GM12874 (cell line): ENCODE measurements around the gene SIAH2.

Source experiments
- TF ChIP-seq, protein P1 (sequence below): IDR thresholded peaks from 2 replicates; pipeline ENCODE4 v1.5.1; 2011; ENCODE audit warnings: low read depth, mild to moderate bottlenecking, control low read depth, low read length, moderate library complexity; ENCODE audit not compliant: insufficient read depth

The SIAH2 gene

DNA sequence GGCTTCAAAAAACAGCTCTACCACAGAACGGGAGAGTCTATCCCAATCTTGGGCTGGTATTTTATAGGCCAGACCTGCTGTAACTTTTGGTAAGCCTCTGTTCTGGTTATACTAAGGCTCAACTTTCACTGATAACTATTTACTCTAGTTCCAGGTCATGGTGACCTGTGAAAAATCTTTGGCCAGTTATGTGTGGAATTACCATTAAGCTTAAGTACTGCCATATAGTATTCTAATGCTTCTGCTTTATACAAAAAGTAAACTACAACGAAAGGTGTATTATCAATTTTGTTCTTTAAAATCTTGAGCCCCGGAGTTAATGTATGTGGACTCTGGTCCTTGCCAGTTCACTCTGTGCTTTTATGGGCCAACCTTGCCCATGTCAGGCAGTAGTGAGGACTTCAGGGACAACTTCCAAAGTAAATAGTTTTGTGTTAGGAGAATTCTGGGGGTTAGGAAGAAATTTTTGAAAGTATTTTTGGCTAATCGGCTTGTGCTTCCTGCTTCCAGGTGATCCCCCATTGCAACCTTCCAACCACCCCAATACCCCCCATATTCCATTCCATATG is 6.4 kb downstream of the SIAH2 start:
- TF ChIP-seq, protein P1, sequence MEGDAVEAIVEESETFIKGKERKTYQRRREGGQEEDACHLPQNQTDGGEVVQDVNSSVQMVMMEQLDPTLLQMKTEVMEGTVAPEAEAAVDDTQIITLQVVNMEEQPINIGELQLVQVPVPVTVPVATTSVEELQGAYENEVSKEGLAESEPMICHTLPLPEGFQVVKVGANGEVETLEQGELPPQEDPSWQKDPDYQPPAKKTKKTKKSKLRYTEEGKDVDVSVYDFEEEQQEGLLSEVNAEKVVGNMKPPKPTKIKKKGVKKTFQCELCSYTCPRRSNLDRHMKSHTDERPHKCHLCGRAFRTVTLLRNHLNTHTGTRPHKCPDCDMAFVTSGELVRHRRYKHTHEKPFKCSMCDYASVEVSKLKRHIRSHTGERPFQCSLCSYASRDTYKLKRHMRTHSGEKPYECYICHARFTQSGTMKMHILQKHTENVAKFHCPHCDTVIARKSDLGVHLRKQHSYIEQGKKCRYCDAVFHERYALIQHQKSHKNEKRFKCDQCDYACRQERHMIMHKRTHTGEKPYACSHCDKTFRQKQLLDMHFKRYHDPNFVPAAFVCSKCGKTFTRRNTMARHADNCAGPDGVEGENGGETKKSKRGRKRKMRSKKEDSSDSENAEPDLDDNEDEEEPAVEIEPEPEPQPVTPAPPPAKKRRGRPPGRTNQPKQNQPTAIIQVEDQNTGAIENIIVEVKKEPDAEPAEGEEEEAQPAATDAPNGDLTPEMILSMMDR, result no peak

DNA sequence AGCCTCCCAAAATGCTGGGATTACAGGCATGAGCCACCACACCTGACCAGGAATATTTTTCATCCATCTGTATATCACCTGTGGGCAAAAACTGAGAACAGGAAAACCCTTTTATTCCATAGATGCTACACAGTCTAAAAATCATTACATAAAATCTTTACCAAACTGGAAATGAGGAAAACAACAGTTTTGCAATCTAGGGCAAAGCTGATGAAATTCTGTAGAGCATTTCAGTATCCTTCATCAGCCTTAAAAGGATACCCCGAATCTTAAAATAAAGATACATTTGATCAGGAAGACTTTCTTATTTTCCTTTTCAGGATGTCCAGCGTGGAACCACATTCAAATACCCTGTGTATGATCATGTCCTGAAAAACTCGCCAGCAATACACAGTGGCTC is 7.1 kb downstream of the SIAH2 start:
- TF ChIP-seq, protein P1, result no peak

DNA sequence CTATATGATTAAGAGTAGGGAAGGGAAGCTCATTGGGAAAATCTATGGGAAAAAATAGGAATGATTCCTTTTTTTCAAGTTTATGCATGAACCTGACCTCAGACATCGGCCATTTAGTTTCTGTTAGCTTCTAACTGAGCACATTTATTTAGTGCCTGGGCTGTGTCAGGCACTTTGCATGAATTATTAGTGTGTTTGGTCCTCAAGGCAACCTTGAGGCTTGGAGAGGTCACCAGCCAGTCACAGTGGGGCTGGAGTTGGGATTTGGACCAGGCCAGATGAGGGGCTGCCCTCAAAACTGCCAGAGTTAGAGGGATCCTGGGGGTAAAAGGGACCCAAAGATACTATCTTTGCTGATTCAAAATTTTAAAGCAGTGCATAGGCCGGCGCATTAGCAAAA is 8.1 kb downstream of the SIAH2 start:
- TF ChIP-seq, protein P1, result no peak

DNA sequence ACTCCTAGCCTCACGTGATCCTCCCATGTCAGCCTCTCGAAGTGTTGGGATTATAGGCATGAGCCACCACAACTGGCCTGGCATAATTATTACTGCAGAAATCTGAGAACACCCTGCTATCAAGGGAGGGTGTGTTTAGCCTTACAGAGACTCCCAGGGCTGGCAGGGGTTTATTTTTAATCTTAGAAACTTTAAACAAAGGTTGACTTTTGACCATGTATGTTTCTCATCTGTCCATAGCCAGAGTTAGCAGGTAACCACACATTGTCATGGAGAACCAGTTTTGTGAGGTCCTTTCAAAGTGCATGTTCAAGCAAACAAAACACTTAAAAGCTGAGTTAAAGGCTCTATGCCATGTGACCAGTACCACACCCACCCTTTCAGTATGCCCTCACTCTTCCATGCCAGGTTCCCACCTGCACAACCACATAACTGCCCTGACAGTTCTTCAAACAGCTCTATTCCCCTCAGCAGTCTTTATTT is 11.1 kb downstream of the SIAH2 start:
- TF ChIP-seq, protein P1, result no peak

DNA sequence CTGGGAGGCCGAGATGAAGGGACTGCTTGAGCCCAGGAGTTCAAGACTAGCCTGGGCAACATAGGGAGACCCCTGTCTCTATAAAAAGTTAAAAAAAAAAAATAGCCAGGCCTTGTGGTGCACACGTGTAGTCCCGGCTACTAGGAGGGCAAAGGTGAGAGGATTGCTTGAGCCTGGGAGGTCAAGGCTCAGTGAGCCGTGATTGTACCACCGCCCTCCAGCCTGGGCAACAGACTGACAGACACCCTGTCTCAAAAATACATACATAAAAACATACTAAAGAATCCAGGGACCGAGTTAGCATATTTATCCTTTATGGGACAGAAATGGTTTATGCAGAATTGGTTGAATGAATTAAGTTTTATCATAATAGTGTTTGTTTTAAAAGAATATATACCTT is 13.7 kb downstream of the SIAH2 start:
- TF ChIP-seq, protein P1, result no peak

DNA sequence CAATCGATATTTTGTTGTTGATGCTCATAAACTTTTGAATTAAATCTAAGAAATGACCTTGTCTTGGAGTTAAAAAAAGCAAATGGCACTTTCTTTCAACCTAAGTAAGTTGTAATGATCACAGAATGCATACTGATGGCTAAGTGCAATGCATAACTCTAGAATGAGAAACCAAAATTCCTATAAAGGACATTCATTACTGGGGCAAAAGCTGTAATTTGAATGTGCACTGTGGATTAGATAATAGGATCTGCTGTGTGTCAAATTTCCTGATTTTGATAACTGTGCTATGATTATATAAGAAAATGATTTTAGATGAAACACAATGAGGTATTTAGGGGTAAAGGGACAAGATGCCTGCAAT is 14.3 kb downstream of the SIAH2 start:
- TF ChIP-seq, protein P1, result no peak

DNA sequence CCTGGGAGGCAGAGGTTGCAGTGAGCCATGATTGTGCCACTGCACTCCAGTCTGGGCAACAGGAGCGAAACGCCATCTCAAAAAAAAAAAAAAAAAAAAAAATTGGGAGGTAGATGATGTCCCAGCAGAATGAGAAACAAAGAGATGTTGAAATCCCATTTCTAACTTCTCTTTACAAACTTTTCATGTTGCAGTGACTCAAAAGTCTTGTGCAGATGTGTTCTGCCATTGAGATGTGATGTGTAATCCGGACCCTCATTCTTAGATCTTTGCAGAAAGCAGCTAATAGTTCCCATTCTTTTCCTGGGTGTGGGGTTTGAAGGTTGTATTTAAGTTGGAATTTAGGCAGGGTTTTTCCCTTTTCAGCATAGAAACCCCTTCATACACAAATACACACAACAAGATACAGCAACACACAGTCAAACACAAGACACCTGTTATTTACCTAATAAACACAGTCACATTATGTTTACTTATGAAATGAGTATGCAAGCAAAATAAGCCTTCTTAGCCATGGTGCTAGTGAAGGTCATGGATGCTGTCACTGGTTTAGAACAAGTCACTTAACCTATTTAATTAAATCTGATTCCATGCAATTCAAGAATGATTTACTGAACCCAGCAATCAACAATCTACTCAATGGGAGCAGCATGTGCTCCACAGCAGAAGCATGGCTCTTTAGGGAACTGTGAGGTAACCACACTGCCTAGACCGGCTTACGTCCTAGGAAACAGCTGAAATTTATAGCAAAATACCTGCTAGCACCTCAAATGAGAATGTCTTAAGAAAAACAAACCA is 14.9 kb downstream of the SIAH2 start:
- TF ChIP-seq, protein P1, result no peak
